ENCODE data around the gene ACSL4. TPM values are rescaled to one million over a fixed set of nuclear protein-coding genes. Genes with fewer than 3 reads are reported as not detected.
"Not testable (repeated sequence)": the region's sequence is repeated elsewhere in the genome, so short reads cannot be mapped to it uniquely, and the experiment has no call there.

ACSL4 gene
- polyA plus RNA-seq, 3 donors = 17.9 to 40.9 (median 31.2) TPM

DNA sequence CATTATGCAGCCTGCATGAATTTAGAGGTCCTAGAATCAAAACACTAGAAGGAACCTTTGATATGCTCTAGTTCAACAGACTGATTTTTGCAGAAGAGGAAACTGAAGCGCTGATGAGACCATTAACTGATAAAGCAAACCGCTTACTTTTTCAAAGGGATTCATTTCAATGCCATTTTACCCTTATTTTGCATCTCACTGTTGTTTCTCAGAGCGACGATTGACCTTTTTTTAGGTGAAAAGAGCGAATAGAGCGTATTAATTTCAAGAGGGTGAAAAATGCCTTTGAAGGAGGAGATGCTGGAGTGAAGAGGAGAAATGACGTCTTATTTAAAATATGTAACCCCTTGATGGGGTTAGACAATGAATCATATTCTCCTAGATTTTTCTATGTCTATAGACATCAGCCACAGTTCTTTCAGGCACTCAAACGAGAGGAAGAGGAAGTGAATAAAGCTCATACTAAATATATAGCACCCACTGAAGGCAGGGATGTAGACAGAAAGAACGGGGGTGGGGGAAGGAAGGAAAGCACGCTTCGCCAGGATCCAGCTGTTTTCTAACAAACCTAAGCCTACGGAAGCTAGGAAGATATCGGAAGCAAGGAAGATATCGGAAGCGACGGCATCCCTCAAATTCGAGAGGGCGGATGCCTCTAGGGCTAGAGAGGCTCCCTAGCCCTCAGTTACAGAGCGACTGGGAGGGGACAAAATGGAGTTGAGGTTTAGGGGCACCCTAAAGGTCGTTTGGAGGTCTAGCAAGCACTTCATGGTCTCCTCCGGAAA is 848 bp downstream of the ACSL4 start:
- Mint-ChIP-seq H3K27ac (peak overlapping the region; percentile 93 to 99 (median 97)), H3K9me3 (peaks cover 0 to 7% (median 2%) of the 10 kb centered on the region in 7 donors), H3K36me3 (peaks cover 0 to 5% of the 10 kb centered on the region in 2 donors), H3K27me3 (ENCODE audit: low read depth in 3 of 3) (peaks cover 0 to 3% (median 0%) of the 10 kb centered on the region in 3 donors), H3K4me3 (peak overlapping the region; percentile 97 to 98), H3K4me1 (peaks cover 43% of the 10 kb centered on the region)
- Histone ChIP-seq H3K9me3 (replicated peaks in 1 of 2; ENCODE audit: control insufficient read depth in 1 of 2, insufficient read depth in 1 of 2, low read length in 2 of 2) (no peaks in the 10 kb centered on the region), H3K36me3 (replicated peaks in 1 of 2; ENCODE audit: control insufficient read depth in 1 of 2, insufficient read depth in 2 of 2, low read length in 2 of 2) (no peaks in the 10 kb centered on the region), H4K20me1 (ENCODE audit: insufficient read depth, low read length) (peaks cover 9% of the 10 kb centered on the region), H2AFZ (ENCODE audit: insufficient read depth, low read depth, low read length, poor library complexity, severe bottlenecking) (peak overlapping the region; percentile 46), H3K27me3 (ENCODE audit: control insufficient read depth in 2 of 2, insufficient read depth in 2 of 2, low read length in 2 of 2) (no peaks in the 10 kb centered on the region), H3K9ac (ENCODE audit: insufficient read depth, low read length, poor library complexity, severe bottlenecking) (peak overlapping the region; percentile 88), H3K4me1 (ENCODE audit: control insufficient read depth in 1 of 2, insufficient read depth in 2 of 2, low read length in 2 of 2) (peaks cover 35 to 74% of the 10 kb centered on the region in 2 donors), H3K27ac (ENCODE audit: low read depth in 1 of 2, low read length in 2 of 2) (peak overlapping the region; percentile 88 to 96), H3K4me3 (replicated peaks in 1 of 3; ENCODE audit: low read depth in 2 of 3, low read length in 3 of 3) (peak overlapping the region; percentile 65 to 84 (median 83)), H3K4me2 (replicated peaks; ENCODE audit: extremely low read depth, low read length, poor library complexity, severe bottlenecking) (peak overlapping the region; percentile 78), H3K79me2 (ENCODE audit: insufficient read depth, low read length) (peaks cover 59% of the 10 kb centered on the region)
- intact Hi-C loops (cut with micrococcal nuclease) = loop anchor here in 1 of 2 donors (10.0 kb wide), 1 partner anchor 113 kb away; no protein-coding TSS in a partner anchor
- TF ChIP-seq, protein P1, sequence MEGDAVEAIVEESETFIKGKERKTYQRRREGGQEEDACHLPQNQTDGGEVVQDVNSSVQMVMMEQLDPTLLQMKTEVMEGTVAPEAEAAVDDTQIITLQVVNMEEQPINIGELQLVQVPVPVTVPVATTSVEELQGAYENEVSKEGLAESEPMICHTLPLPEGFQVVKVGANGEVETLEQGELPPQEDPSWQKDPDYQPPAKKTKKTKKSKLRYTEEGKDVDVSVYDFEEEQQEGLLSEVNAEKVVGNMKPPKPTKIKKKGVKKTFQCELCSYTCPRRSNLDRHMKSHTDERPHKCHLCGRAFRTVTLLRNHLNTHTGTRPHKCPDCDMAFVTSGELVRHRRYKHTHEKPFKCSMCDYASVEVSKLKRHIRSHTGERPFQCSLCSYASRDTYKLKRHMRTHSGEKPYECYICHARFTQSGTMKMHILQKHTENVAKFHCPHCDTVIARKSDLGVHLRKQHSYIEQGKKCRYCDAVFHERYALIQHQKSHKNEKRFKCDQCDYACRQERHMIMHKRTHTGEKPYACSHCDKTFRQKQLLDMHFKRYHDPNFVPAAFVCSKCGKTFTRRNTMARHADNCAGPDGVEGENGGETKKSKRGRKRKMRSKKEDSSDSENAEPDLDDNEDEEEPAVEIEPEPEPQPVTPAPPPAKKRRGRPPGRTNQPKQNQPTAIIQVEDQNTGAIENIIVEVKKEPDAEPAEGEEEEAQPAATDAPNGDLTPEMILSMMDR (IDR thresholded peaks at IDR 0.05) = no peak
- WGBS (ENCODE audit: insufficient coverage) = 0% methylated on average over 3 of the region's 21 CpGs
- peak; percentile 32 to 57 (median 54) for DNase-seq

DNA sequence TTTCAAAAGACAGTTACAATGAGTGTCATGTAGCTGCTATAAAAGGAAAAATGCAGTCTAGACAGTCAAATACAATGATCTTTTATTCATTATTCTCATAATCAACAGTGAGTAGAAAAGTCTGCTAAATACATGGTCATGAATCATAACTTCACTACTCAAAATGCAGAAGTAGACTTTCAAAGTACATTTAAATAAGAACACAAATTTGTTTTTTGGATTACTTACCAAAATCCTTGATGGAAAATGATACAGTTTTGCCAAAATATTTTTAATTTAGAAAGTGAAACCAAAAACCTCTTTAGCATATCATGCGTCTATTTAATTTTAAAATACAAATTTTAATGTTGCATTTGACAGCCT is 4.9 kb downstream of the ACSL4 start:
- peak overlapping the region in 1 of 3 experiments; percentile 24 for H3K4me3 ChIP-seq (replicated peaks in 1 of 3; ENCODE audit: low read depth in 2 of 3, low read length in 3 of 3)
- WGBS (ENCODE audit: insufficient coverage) = no CpG with 5 or more reads among the region's 1 CpG
- peak in 2 of 3 donors; percentile 18 to 41 for DNase-seq

DNA sequence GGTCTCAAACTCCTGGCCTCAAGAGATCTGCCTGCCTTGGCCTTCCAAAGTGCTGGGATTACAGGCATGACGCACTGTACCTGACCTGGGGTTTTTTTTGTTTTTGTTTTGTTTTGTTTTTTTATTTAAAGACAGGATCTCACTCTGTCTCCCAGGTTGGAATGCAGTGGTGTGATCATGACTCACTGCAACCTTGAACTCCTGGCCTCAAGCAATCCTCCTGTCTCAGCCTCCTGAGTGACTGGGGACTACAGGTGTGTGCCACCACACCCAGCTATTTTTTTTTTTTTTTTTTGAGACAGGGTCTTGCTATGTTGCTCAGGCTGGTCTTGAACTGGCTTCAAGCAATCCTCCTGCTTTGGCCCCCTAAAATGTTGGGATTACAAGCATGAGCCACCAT is 8.1 kb downstream of the ACSL4 start:
- Histone ChIP-seq H3K4me1 (ENCODE audit: control insufficient read depth in 1 of 2, insufficient read depth in 2 of 2, low read length in 2 of 2) (peaks cover 27 to 55% of the 10 kb centered on the region in 2 donors), H3K79me2 (ENCODE audit: insufficient read depth, low read length) (peaks cover 87% of the 10 kb centered on the region), H4K20me1 (ENCODE audit: insufficient read depth, low read length) (peaks cover 15% of the 10 kb centered on the region)
- H3K36me3 Mint-ChIP-seq; H3K9ac ChIP-seq (ENCODE audit: insufficient read depth, low read length, poor library complexity, severe bottlenecking); H3K4me3 ChIP-seq (replicated peaks in 1 of 3; ENCODE audit: low read depth in 2 of 3, low read length in 3 of 3); H3K27ac Mint-ChIP-seq; H3K4me3 Mint-ChIP-seq; H3K9me3 Mint-ChIP-seq; intact Hi-C loops (cut with micrococcal nuclease); DNase-seq; H3K27ac ChIP-seq (ENCODE audit: low read depth in 1 of 2, low read length in 2 of 2); H3K36me3 ChIP-seq (replicated peaks in 1 of 2; ENCODE audit: control insufficient read depth in 1 of 2, insufficient read depth in 2 of 2, low read length in 2 of 2); H3K27me3 Mint-ChIP-seq (ENCODE audit: low read depth in 3 of 3); H3K4me2 ChIP-seq (replicated peaks; ENCODE audit: extremely low read depth, low read length, poor library complexity, severe bottlenecking); H2AFZ ChIP-seq (ENCODE audit: insufficient read depth, low read depth, low read length, poor library complexity, severe bottlenecking); H3K27me3 ChIP-seq (ENCODE audit: control insufficient read depth in 2 of 2, insufficient read depth in 2 of 2, low read length in 2 of 2); H3K9me3 ChIP-seq (replicated peaks in 1 of 2; ENCODE audit: control insufficient read depth in 1 of 2, insufficient read depth in 1 of 2, low read length in 2 of 2): not testable (repeated sequence)
- H3K4me1 Mint-ChIP-seq = peaks cover 40% of the 10 kb centered on the region
- WGBS (ENCODE audit: insufficient coverage) = no CpG with 5 or more reads among the region's 1 CpG

More for the DNA sequence above, 4.9 kb downstream of the ACSL4 start:
- H2AFZ ChIP-seq (ENCODE audit: insufficient read depth, low read depth, low read length, poor library complexity, severe bottlenecking) = no peak overlapping the region
- H3K79me2 ChIP-seq (ENCODE audit: insufficient read depth, low read length) = peaks cover 97% of the 10 kb centered on the region
- H3K9me3 Mint-ChIP-seq = peaks cover 0 to 7% (median 2%) of the 10 kb centered on the region in 7 donors
- H3K4me1 ChIP-seq (ENCODE audit: control insufficient read depth in 1 of 2, insufficient read depth in 2 of 2, low read length in 2 of 2) = peaks cover 13 to 53% of the 10 kb centered on the region in 2 donors
- H3K27me3 ChIP-seq (ENCODE audit: control insufficient read depth in 2 of 2, insufficient read depth in 2 of 2, low read length in 2 of 2) = no peaks in the 10 kb centered on the region
- peaks cover 0 to 7% (median 0%) of the 10 kb centered on the region in 3 donors for H3K27me3 Mint-ChIP-seq (ENCODE audit: low read depth in 3 of 3)
- peak overlapping the region in 1 of 2 donors; percentile 39 for H3K4me3 Mint-ChIP-seq
- no peaks in the 10 kb centered on the region for H3K9me3 ChIP-seq (replicated peaks in 1 of 2; ENCODE audit: control insufficient read depth in 1 of 2, insufficient read depth in 1 of 2, low read length in 2 of 2)
- no peak overlapping the region for H3K9ac ChIP-seq (ENCODE audit: insufficient read depth, low read length, poor library complexity, severe bottlenecking)
- peak overlapping the region in 1 of 2 donors; percentile 57 for H3K27ac ChIP-seq (ENCODE audit: low read depth in 1 of 2, low read length in 2 of 2)
- intact Hi-C loops (cut with micrococcal nuclease) = no loop called here
- peak overlapping the region in 4 of 7 donors; percentile 38 to 76 (median 53) for H3K27ac Mint-ChIP-seq
- H3K4me1 Mint-ChIP-seq = peaks cover 29% of the 10 kb centered on the region
- H3K36me3 ChIP-seq (replicated peaks in 1 of 2; ENCODE audit: control insufficient read depth in 1 of 2, insufficient read depth in 2 of 2, low read length in 2 of 2) = no peaks in the 10 kb centered on the region
- TF ChIP-seq, protein P1 (IDR thresholded peaks at IDR 0.05) = no peak
- peaks cover 11% of the 10 kb centered on the region for H4K20me1 ChIP-seq (ENCODE audit: insufficient read depth, low read length)
- H3K36me3 Mint-ChIP-seq = peaks cover 4 to 5% of the 10 kb centered on the region in 2 donors
- peak overlapping the region; percentile 14 for H3K4me2 ChIP-seq (replicated peaks; ENCODE audit: extremely low read depth, low read length, poor library complexity, severe bottlenecking)

All from CD14-positive monocyte (primary cell).